Measurements from ENCODE around the gene PLEKHG3. TPM values are rescaled to one million over a fixed set of nuclear protein-coding genes. Genes with fewer than 3 reads are reported as not detected.

Gene PLEKHG3
- total and polyA plus RNA-seq, 4 donors = 8.4 to 21.3 (median 14.6) TPM

- no peaks in the 10 kb centered on the region for H3K27me3 ChIP-seq (ENCODE audit: control insufficient read depth in 4 of 4, insufficient read depth in 4 of 4, low read length in 3 of 4)
Observed at GRCh38 chr14:64782196-64782595, 78.0 kb downstream of the PLEKHG3 start.

GRCh38 chr14:64784006-64784405 lies 79.8 kb downstream of the PLEKHG3 start:
- H3K4me1 ChIP-seq (ENCODE audit: control insufficient read depth in 4 of 4, insufficient read depth in 4 of 4, low read length in 3 of 4) = peaks cover 0 to 5% (median 4%) of the 10 kb centered on the region in 4 donors
- no peak overlapping the region for H3K9ac ChIP-seq (ENCODE audit: low read depth in 1 of 2, low read length in 2 of 2)
- no peaks in the 10 kb centered on the region for H3K36me3 ChIP-seq (ENCODE audit: control insufficient read depth in 4 of 4, insufficient read depth in 3 of 4, low read depth in 1 of 4, low read length in 3 of 4)
- no peak overlapping the region for H3K4me3 ChIP-seq (ENCODE audit: low read depth in 1 of 3, low read length in 3 of 3)
- no peaks in the 10 kb centered on the region for H3K9me3 ChIP-seq (ENCODE audit: control insufficient read depth in 4 of 4, low read length in 3 of 4)
- DNase-seq (ENCODE audit: low spot score) = no peak
- H3K27me3 ChIP-seq (ENCODE audit: control insufficient read depth in 4 of 4, insufficient read depth in 4 of 4, low read length in 3 of 4) = no peaks in the 10 kb centered on the region
- H3K27ac ChIP-seq (ENCODE audit: low read depth in 1 of 2, low read length in 2 of 2) = no peak overlapping the region
- 96% methylated on average over 9 of the region's 9 CpGs for WGBS
- TF ChIP-seq REST (IDR thresholded peaks at IDR 0.05) = no peak
- no peak for TF ChIP-seq ZBTB33 (IDR thresholded peaks at IDR 0.05)
- TF ChIP-seq HNF4G (IDR thresholded peaks at IDR 0.05) = no peak
- no peak for TF ChIP-seq NR2F2 (IDR thresholded peaks at IDR 0.05)
- TF ChIP-seq RAD21 (IDR thresholded peaks at IDR 0.05) = no peak
- TF ChIP-seq ATF3 (IDR thresholded peaks at IDR 0.05) = no peak
- no peak for TF ChIP-seq TAF1 (conservative IDR thresholded peaks at IDR 0.05)
- no peak for TF ChIP-seq MAX (IDR thresholded peaks at IDR 0.05)
- TF ChIP-seq GABPA (IDR thresholded peaks at IDR 0.05 in 1 of 2, conservative IDR thresholded peaks at IDR 0.05 in 1 of 2) = no peak
- TF ChIP-seq RXRA (IDR thresholded peaks at IDR 0.05) = no peak
- TF ChIP-seq HNF4A (conservative IDR thresholded peaks at IDR 0.05) = no peak
- TF ChIP-seq SP1 (IDR thresholded peaks at IDR 0.05) = no peak
- no peak for TF ChIP-seq FOXA1 (IDR thresholded peaks at IDR 0.05)

More at GRCh38 chr14:64782196-64782595, 78.0 kb downstream of the PLEKHG3 start:
- H3K4me3 ChIP-seq (ENCODE audit: low read depth in 1 of 3, low read length in 3 of 3) = no peak overlapping the region
- no peak overlapping the region for H3K9ac ChIP-seq (ENCODE audit: low read depth in 1 of 2, low read length in 2 of 2)
- TF ChIP-seq REST (IDR thresholded peaks at IDR 0.05) (no peak), GABPA (IDR thresholded peaks at IDR 0.05 in 1 of 2, conservative IDR thresholded peaks at IDR 0.05 in 1 of 2) (no peak), HNF4A (conservative IDR thresholded peaks at IDR 0.05) (no peak), EGR1 (IDR thresholded peaks at IDR 0.05; ENCODE audit: low read depth in 2 of 2) (no peak), ATF3 (IDR thresholded peaks at IDR 0.05) (no peak), FOXA2 (IDR thresholded peaks at IDR 0.05) (no peak), NR2F2 (IDR thresholded peaks at IDR 0.05) (no peak), YY1 (IDR thresholded peaks at IDR 0.05) (no peak), HNF4G (IDR thresholded peaks at IDR 0.05) (no peak), TAF1 (conservative IDR thresholded peaks at IDR 0.05) (no peak)
- DNase-seq (ENCODE audit: low spot score) = no peak
- no peaks in the 10 kb centered on the region for H3K9me3 ChIP-seq (ENCODE audit: control insufficient read depth in 4 of 4, low read length in 3 of 4)
- H3K27ac ChIP-seq (ENCODE audit: low read depth in 1 of 2, low read length in 2 of 2) = no peak overlapping the region
- no peaks in the 10 kb centered on the region for H3K36me3 ChIP-seq (ENCODE audit: control insufficient read depth in 4 of 4, insufficient read depth in 3 of 4, low read depth in 1 of 4, low read length in 3 of 4)
- peaks cover 5 to 18% (median 15%) of the 10 kb centered on the region in 4 donors for H3K4me1 ChIP-seq (ENCODE audit: control insufficient read depth in 4 of 4, insufficient read depth in 4 of 4, low read length in 3 of 4)
- 93% methylated on average over 11 of the region's 11 CpGs for WGBS

Data from liver (tissue), 9 donors.